NCI-H774 (cell line): ENCODE measurements around the gene SVOPL.

Source experiments
- DNase-seq: peaks from one replicate; lab custom pipeline; 2025; lab: John Stamatoyannopoulos, UW

The SVOPL gene

DNA sequence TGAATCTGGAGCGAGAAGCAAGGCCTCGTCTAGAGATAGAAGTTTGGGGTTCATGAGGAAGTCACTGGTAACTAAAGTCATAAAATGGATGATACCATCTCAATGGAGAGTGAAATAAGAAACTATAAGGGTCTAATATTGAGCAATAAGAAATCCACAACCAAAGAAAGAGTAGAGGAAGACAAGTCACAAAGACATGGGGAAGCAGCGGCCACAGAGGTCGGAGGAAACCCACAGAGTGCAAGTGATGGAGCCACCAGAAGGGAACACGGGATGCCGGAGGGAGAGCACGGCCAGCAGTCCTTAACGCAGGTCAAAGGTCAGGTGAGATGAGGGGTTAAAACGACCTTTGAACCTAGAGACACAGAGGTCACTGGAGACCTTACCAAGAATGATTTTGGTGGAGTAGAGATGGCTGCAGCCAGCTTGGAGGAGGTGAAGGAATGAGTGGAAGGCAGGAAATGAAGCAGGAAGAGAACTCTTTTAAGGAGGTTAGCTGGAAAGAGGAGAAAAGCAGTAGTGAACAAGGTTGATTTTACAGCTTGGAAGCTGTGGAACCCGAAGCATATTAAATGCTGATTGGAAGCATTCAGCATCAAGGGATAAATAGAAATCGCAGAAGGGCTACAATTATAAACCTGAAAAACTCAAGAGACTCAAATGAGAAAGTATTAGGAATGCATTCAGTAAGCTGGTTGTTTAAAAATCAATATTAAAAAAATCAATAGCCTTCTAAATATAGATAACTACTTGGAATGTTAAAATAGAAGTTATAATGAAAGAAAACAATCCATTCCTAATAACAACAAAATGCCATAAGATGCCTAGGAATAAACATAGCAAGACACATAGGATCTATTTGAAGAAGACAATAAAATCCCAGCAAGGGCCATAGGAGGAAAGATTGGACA, 93.7 kb downstream of the SVOPL start:
- DNase-seq: no peak

DNA sequence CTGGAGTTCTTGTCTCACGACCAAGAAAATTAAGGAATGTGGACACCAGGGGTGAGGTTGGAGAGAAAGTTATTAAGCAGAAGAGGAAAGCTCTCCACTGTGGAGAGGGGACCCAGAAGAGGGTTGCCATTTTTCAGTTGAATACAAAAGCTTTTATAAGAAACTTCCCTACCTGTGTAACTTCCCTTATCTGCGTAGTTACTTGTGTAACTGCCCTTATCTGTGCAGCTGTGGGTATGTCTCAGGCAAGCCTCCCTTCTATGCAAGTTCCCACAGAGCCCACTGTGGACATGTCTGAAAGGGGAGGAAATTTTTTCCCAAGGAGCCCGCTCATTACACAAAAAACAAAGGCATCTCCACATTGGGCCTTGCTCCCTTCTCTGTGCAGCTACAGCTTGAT, 94.9 kb downstream of the SVOPL start:
- DNase-seq: no peak

DNA sequence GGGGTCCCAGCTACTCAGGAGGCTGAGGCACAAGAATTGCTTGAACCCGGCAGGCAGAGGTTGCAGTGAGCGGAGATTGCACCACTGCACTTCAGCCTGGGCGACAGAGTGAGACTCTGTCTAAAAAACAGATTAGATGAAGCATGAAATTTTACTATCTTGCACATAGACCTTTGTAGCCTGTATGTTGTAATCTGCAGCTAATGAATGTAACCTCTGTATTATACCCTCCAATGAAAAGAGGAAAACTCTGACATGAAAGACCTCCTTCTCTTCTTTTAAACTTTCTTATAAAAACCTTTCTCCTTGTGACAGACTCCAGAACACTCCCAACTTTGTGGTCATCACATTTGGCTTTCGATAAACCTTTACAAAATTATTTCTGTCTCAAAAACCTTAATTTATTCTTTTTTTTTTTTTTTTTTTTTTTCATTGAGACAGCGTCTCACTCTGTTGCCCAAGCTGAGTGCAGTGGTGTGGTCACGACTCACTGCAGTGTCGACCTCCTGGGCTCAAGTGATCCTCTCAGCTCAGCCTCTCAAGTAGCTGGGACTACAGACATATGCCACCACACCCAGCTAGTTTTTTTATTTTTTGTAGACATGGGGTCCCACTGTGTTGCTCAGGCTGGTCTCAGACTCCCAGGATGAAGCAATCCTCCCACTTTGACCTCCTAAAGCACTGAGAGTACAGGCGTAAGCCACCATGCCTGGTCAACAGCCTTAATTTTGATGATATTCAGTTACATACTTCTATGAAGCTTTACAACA, 97.4 kb downstream of the SVOPL start:
- no peak for DNase-seq

DNA sequence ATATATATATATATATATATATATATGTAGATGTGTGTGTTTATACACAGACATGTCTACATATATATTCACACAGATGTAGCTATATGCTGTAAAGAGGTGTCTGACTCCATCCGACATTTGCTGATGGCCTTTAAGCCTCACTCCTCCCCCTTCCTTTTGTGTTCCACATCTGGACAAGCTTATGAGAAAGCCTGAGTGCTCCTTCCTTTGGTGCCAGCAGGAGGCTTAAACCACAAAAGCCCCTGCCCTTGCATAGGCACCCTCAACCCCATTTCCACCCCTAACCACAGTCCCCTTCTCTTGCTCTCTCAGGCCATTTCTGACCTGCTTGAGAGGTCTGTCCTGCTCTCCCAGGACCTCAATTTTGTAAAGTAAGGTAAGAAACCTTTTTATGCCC, 98.7 kb downstream of the SVOPL start:
- DNase-seq: no peak

DNA sequence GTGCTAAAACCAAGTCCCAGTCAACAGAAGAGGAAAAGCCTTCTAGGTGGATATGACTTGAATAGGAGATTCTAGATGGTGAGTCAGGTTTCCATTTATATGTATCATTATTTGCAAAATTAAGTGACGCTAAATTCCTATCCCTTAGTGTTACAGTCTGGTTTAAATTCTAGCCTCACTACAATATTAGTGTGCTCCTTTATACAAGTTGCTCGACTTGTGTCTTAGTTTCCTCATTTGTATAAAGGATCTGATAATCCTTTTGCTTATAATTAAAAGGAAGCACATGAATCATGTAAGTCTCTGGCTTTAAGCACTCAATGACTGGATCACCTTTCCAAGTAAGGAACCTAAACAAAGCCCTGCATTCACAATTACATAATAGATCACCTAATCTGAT, 105.7 kb downstream of the SVOPL start:
- DNase-seq: no peak

DNA sequence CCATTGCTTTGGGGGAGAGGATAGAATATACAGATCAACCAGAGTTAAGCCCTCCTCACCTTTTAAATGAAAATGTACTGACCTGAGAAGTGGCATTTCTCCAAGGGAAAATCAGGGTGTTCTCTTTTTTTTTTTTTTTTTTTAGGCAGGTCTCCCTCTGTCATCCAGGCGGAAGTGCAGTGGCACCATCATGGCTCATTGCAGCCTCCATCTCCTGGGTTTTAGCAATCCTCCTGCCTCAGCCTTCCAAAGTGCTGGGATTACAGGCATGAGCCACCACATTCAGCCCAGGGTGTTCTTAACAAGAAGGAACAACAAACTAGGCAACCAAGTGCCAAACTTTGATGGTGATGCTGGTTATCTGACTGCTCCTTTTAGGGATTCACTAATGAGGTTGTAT, 111.0 kb downstream of the SVOPL start:
- no peak for DNase-seq

DNA sequence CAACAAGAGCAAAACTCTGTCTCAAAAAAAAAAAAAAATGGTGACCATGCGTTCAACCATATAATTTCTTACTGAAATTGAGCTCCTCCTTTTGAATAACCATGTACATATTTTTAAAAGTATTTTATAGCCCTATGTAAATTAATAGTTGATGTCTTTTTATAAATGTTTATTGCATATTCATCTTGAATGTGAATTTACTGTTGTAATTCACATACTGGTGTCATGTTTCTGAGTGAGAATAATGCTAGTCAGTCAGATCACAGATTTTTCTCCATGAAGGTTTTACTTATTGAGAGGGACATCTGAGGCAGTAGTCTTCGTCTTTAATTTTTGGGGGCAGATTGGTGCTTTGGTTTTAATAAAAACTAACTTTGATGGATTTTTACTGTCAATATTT, 112.2 kb downstream of the SVOPL start:
- no peak for DNase-seq

DNA sequence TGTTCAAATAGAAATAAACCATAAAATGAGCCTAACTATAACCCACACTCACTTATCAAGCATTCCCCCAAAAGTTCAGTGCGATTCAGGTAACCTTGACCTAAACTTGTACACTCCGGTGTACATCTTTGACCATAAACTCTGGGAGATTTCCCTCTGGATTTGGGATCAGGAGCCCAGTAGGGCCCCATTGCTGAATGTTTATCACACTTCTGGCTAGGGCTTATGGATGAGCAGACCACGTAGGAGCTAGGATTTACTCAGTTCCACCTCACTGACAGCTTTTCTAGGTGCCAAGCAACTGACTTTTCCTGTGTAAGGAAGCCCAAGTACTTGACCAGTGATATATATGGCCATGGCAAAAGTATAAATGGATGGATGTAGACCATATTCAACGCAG, 113.7 kb downstream of the SVOPL start:
- no peak for DNase-seq

DNA sequence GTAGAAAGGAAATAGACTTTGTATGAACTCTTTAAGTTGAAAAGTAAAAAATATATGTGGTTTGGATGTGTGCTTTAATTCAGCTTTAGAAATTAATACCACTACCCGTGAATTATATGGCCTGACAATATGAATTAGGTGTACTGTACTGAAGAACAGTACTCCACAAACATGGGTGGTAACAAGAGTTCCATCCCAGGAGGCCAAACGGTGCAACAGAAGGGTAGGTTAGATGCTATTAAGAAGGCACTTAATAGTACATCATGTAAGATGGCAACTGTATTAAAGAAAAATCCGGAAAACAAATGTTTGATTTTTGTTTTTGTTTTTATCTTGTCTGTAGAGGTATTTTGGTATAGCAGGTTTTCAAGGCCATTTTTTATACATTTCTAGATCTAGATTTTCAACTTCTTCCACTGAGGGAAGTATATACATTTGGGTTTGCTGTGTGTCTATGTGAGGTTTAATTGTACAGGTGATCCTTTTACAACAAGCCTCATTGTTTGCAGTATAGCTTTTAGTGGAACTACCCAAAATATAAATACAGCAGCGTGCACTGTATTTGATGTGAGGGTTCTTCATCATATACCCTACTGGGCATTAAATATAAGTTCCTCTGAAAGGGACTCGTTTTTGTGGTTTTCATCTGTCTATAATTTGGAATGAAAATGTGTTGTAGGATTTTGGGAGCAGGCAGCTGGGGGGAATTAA, 115.7 kb downstream of the SVOPL start:
- no peak for DNase-seq

DNA sequence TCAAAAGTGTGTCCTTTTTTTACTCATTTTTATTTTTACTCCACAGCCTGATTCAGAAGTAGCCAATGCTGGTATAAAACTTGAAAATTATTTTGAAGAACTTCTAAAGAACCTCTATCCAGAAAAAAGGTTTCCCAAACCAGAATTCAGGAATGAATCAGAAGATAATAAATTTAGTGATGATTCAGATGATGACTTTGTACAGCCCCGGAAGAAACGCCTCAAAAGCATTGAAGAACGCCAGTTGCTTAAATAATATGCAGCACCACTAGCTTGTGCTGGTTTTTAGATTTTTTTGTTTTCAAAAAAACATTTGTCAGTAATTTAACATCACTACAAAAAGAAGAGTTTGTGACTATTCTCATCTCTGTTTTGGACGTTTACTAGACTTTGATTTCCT, 116.5 kb downstream of the SVOPL start:
- no peak for DNase-seq

DNA sequence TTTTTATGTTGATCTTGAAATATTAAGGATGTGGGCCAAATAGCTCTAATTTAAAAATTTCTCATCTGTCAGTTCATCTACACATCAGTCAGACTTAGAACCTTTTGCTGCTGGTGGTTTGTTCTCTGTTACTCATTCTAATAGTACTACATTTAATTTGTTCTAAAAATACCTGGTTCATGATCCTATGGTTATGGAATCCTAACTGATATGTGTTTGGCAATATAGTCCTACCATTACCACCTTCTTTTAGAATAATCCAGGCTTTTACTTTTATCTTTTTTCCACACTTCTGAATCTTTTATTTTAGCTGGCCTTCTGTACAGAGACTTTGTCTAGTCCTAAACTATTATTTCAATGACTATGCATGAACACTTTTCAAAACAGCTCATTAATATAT, 116.9 kb downstream of the SVOPL start:
- DNase-seq: no peak

DNA sequence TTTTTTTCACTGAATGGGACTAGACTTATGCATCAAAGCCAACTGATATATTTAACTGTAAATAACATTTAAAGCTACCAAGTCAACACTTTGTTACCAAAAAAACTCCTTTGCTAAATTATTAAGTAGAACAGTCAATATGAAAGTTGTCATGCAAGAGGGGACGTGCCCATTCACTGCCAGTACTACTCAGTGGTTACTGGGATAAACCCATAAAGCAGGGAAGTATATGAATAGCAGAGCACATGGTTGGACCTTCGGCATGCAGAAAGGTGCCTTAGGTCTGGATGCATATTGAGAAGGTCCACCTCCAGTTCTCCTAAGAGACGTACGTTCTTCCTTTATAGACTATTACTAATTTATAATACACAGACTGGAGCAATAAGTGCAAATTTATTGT, 120.1 kb downstream of the SVOPL start:
- no peak for DNase-seq

DNA sequence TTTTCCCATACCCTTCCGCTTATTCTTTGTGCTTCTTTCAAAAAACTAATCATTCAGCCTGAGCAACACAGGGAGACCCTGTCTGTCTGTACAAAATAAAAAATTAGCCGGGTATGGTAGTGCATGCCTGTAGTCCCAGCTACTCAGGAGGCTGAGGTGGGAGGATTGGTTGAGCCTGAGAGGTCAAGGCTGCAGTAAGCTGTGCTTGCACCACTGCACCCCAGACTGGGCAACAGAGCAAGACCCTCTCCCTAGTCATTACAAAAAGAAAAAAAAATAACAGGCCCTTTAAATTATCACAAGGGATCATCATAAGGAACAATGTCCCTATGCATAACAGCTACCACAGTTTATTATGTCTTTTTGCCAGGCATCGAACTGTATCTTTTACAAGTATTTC, 121.5 kb downstream of the SVOPL start:
- no peak for DNase-seq

DNA sequence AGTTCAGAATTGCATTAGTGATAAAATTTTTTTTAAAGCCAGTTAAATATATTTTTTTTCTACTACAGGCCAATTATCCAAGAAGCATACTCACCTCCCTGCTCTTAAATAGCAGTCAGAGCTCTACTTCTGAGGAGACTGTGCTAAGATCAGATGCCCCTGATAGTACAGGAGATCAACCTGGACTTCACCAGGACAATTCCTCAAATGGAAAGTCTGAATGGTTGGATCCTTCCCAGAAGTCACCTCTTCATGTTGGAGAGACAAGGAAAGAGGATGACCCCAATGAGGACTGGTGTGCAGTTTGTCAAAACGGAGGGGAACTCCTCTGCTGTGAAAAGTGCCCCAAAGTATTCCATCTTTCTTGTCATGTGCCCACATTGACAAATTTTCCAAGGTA, 122.0 kb downstream of the SVOPL start:
- no peak for DNase-seq

DNA sequence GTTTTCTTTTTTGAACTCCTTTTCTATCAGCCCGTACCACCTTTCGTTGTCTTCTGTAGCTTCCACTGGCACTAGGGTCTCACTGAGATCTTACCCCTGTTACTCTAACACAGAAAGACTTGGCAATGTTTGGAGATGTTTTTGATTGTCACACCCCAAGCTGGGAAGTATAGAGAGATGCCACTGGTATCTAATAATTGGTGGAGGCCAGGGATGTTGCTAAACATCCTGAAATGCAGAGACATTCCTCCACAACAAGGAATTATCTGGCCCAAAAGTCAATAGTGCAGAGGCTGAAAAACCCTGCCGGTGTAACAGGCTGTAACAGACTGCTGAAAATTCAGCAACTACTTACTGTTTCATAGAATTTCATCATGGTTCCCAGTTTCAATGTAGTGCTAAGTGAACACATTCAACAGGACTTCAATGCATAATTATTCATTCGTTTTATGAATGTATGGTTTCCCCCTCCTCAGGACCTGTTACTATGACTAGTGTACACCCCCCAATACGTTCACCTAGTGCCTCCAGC, 125.2 kb downstream of the SVOPL start:
- no peak for DNase-seq

DNA sequence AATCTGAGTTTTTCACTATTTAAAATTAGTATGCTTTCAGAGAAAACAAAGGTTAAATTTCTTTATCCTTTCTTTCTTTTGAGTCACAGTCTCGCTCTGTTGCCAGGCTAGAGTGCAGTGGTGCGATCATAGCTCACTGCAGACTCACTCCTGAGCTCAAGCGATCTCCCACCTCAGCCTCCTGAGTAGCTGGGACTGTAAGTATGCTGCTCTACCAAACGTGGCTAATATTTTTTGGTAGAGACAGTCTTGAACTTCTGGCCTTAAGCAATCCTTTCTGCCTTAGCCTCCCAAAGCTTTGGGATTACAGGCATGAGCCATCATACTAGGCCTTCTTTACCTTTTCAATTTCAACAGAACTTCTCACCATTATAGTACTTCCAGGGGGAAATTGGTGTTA, 127.4 kb downstream of the SVOPL start:
- DNase-seq: no peak

DNA sequence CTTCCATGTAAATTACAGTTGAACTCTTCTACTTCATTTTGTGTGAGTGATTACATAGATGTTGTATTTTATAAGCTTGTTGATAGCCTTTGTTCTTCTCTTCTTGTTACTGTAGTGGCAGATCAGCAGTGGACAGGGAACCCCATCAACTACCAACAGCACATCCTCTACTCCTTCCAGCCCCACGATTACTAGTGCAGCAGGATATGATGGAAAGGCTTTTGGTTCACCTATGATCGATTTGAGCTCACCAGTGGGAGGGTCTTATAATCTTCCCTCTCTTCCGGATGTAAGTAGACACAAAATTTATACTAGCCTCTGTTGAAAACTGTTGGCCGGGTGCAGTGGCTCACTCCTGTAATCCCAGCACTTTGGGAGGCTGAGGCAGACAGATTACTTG, 130.4 kb downstream of the SVOPL start:
- DNase-seq: no peak

DNA sequence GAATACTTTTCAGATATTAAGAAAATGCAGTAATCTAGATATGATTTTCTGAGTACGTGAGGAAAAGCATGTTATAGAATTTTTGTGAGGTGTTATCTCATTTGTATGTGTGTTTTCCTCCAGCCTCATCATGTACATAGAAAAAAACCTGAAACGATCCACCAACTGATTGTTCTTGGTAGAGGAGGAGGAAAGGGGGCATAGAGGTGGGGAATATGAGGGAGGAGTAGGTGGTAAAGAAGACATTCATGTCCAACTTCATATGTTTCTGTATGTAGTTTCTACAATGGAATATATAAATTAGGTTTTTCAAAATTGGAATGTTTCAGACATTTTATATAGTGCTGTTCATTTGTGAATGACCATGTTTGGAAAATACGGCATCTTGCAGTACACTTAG, 131.7 kb downstream of the SVOPL start:
- no peak for DNase-seq

DNA sequence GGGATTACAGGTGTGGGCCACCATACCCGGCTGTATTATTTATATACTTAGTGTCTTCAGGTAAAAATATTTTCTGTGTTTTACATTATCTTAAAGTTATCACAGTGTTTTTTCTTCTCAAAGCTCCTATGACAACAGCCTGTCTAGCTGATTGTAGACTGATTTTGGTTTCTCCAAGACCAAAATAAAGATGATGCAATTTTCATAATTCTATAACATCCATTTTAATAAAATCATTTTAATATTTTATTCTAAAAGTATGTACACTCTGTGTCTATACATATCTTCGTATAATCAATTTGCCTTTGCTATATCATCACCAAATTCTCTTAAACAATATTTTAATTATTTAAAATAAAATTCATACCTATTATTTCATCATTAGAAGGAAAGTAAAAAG, 132.5 kb downstream of the SVOPL start:
- no peak for DNase-seq

DNA sequence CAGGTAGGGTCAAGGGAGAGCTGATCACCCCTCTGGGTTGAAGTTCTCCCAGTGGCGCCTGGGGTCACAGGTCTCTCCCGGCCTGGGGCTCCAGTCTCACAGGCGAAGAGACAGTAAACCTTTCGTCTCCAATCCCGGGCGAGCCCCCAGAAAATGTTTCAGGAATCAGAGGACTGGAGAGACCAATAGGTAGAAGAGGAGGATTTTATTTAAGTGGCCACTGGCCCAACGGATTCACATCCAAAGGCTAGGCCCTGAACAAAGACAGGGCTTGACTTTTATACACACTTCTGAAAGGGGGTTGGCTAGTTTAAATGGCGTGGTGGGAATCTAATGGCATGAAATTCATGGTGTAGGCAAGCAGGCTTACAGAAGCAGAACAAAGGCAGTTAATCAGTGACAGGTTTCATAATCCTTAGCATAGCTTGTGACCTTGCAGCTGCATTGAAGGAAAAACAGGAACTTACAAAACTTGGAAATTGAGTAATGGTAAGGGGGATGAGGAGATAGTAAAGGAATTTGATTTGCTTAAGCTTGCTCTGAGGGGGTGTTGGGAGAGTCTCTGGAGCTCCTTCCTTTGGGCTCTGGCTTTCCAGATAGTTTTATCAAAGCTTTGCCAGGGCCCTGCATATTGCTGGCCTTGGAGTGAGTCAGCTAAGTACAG, 135.6 kb downstream of the SVOPL start:
- no peak for DNase-seq

DNA sequence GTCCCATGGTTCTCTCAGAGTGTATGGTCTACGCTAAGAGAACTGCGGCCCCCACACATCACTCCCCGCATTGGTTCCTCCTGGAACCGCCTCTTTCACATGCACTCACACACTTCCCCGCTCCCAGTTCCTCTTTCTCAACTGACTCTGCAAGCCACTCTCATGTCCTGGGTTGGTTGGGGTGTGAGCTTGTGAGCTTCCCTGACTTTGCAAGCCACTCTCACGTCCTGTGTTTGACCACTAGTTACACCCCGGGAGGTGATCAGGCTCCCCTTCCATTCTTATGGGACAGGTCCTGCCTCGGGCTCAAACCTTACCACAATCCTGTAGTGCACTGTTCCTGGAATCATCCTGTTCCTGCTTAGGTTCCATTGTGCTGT, 136.1 kb downstream of the SVOPL start:
- DNase-seq: no peak

DNA sequence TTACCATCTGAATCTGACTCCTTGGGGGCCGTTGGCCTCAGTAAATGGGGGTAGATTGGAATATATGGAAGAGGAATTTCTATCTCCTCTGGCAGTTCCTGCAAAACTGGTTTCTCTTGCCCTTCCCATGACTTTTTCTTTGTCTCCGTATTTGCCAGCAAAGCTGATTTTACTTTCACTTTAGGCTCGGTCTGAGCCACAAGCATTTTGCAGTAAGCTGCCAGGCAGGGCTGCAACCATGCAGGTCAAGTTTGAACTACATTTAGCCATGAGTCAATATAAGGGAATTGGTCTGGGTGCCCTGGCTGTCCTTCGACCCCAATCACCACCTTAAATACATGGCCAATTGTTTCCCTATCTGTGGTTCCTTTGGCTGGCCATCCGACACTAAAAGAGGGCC, 136.8 kb downstream of the SVOPL start:
- no peak for DNase-seq
